Pulmonary artery endothelial cell (primary cell): Measurements from ENCODE around the gene FFAR4. TPM values are rescaled to one million over a fixed set of nuclear protein-coding genes. Genes with fewer than 3 reads are reported as not detected.

Experiments used
- DNase-seq: peaks from one replicate; pipeline ENCODE4 v3.0.0-alpha.2; 2011; ENCODE audit warnings: low read depth, low spot score
- total RNA-seq: library from RNA; depleted of rRNA; stranded (reverse); fragments of >200 nt; gene quantifications from 2 replicates; pipeline ENCODE4 v1.2.3, GENCODE V29; 2014

FFAR4 gene
- total RNA-seq, 1 donor from 2014 or later, result not detected

DNA sequence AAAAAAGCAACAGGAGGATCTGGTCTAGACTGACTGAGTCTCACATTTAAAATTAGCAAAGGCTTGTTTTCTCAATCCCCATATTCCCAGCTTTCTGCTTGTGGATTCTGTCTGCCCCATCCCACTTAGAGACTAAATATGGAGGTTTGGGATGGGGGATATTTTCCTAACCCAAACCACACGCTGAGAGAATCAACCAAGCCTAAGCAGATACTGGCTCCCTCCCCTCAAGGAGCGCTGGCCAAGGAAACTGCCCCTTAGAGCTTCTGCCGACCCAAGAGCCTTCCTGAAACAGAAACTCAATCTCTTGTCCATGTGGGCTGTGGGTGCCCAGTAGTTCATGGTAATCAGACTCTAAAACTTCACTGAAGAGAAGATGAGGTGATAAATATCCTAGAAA is 3.9 kb downstream of the FFAR4 start:
- DNase-seq, result no peak

DNA sequence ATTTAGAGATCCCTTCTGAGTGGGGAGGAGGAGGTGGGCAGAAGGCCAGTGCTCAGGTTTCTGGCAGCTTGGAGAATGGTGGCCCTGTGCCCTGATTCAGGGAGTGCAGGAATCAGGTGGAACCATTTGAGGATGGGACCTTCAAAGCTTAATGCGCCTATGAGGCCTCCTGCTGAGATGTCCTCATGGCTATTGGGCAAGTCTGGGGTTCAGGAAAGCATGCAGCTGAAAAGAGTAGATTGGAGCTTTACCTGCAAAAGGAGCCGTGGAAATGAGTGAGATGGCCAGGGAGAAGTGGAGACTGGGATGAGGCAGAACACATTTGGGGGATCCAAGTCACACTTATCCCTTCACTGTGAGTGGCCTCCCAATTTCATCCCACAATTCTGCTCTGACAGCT is 6.1 kb downstream of the FFAR4 start:
- no peak for DNase-seq

DNA sequence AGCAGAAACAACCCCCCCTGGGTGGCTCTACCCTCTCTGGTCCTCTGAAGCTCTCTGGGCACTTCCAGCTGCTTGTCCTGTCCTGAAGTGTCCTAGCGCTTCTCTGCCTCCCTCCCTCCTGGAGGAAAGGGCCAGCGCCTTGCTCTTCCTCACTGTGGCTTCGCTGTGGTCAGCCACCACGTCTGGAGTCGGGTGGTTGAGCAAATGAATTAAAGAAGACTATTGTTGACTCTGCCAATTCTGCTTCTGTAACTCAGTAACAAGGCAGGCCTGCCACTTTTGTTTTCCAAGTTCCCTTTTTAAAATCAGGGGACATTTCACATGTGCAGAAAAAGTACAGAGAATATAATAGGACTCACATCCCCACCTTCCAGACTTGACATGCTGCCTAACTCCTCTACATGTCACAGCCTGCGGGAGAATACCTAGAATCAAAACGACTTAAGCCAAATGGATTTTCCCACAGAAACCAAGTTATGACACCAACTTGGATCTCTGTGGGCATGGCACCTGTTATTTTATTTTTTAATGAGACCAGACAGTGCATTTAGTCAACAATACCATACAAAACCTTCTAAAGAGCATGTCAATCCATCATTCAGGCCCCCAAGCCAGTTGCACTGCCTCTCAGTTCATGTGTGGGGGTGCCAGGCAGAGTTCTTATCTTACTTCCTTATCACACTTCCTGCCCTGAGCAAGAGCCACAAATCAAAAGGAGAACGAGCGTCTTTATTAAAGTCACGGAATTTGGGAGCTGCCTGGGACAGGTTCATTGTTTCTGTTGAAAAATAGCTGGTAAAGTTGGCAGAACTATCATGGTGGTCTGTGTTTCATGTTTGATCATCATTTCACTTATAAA is 6.8 kb downstream of the FFAR4 start:
- DNase-seq, result no peak

DNA sequence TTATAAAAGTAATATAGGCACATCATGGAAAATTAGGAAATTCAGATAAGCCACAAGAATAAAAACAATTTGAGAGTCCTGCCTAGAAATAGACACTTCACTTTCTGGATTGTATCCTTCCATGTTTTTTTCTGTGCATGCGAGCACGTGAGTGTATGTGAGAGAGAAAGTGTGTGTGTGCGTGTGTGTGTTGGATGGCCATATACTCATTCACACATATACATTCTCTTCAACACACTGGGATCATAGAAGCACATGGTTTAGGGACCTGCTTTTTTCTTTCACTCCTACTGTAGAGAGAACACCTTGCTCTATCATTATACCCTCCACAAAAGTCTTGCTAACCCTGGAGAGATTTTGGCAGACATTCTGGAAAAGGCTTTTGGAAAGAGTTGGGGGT is 7.5 kb downstream of the FFAR4 start:
- DNase-seq, result no peak

DNA sequence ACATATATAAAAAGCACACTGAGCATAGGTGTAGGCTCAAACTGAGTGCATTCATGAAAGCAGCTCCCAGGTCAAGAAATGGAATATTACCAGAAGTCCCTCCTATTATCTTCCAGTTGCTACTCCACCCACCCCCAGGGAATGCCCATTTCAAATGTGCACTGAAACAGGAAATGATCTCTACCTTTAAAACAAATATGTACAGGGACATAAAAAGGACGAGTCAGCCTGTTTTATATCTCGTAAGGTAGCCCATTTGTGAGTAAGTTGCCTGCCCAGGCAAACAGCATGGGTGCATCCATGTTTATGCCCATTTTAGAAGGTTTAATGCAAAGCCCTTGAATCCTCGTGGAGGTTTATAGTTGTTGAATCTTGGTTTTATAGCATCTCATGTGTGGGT is 10.4 kb downstream of the FFAR4 start:
- DNase-seq, result no peak

DNA sequence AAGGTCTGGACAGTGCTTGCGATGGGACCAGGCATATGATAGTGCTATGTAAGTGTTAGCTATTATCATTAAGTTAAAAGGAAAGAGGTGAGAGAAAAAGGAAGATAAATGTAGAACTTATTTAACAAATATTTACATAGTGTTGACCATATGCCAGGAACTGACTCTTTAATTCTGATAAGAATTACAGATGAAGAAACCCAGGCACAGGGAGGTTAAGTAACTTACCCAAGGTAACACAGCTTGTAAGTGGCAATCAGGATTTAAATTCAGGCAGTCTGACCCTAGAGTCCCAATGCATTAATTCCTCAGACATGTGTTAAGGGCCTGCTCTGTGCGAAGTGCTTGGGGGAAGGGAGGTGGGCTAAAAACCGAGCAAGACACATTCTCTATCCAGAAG is 11.1 kb downstream of the FFAR4 start:
- no peak for DNase-seq

DNA sequence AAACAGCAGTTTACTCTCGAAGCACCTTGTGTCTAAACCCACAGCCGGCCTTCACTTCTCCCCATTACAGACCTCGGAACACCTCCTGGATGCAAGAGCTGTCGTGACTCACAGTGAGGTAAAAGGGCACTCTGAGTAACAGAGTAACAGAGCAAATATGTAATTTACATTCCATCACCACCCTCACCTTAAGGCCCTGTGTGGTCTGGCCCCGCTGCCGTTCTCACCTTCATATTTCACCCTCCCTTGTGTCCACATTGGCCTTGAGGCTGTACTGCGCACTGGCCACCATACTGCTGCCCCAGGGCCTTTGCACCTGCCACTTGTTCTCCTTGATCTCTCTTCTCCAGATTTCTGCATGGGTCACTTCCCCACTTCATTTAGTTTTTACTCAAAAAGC is 12.6 kb downstream of the FFAR4 start:
- no peak for DNase-seq

DNA sequence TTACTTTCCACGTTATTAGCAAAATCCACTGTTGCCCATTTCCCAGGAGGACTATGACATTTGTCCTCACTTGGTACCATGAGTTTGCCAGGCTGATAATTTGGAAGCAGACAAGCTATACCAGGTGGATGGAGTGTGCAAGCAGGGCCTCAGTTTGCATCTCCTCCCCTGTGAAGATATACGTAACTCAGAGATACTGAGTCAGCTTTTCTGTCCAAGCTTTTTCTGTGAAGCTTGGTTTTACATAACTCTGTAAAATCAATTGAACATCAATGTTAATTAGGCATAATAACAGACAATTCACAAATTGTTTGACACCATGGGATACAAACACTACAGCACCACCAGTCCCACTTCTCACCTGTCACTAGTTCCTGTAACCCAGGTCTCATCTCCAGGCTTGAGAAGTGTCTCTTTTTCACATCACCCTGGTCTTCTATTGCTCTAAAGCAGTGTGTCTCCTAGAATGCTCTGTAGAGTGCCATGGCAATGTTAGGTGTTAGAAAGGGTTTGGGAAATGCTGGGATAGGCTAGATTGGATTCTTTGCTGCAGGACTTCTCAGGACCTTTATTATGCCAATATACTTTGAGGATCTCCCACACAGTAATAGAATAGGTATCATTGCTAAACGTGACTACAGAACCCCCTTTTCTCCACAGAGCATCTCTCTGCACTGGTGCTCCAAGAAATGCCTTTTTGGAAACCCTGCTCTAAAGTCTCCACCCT is 13.7 kb downstream of the FFAR4 start:
- DNase-seq, result no peak

DNA sequence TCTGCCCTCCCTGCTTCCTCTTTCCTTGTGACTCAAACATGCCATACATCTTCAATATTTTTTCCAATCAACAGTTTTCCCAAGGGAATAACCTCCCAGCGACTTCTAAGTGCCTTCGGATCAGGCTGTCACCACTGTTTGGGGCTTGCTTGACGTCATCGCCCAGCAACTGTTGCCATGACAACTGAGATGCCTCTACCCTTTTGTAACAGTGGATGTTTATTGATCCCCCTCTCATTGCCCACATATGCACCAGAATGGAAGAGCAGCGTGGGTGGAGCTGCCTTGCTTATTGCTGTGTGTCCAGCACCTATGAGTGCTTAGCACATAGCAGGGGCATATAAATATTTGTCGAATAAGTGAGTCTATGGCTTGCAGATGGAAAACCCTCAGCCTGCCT is 14.4 kb downstream of the FFAR4 start:
- no peak for DNase-seq

DNA sequence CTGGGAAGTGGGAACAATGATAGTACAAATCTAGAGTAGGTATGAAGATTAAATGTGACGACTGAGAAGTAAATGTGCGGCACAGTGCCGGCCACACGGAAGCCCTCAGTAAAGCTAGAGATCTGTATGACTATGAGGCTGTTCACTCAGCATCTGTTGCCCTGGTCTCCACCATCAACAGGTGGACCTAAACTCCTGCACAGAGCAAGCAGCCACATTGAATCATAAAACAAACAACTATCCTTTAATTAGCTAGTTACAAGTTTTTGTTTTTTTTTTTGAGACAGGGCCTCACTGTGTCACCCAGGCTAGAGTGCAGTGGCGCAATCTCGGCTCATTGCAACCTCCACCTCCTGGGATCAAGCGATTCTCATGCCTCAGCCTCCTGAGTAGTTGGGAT is 18.0 kb downstream of the FFAR4 start:
- DNase-seq, result no peak

DNA sequence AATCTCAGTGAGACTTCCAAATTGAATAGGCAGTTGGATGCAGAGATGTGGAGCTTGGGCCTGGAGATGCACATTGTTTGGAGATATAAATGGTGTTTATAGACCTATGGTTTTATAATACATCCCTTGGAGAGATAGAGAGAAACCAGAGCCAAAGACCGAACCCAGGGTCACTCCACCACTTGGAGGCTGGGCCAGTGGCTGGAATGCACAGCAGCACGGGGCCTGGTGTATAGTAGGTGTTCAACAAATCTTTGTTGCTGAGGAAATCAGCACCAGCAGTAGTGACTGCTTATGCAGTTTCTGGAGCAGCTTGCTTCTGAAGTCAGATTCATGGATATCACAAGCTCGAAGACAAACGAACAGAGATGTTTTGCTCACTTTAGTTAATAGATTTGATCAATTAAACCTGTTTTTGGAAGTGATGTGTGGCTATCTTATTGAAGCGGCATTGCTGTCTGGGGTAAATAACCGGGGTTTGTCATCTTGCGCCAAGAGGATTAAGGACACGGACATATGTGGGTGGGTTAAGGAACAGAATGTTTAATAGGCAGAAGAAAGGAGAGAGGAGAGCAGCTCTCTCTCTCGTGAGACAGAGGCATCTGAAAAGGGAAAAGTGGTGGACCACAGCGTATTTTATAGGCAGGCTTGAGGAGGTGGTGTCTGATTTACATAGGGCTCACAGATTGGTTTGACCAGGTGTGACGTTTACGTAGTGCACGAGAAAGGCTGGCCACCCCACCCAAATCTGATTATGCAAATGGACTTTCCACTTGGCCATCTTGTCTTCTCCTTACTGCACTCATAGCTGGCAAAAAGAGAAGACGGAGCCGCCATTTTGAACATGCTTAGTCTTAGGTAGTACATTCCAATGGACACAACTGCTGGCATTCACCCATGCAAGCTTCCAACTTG is 23.4 kb downstream of the FFAR4 start:
- no peak for DNase-seq

DNA sequence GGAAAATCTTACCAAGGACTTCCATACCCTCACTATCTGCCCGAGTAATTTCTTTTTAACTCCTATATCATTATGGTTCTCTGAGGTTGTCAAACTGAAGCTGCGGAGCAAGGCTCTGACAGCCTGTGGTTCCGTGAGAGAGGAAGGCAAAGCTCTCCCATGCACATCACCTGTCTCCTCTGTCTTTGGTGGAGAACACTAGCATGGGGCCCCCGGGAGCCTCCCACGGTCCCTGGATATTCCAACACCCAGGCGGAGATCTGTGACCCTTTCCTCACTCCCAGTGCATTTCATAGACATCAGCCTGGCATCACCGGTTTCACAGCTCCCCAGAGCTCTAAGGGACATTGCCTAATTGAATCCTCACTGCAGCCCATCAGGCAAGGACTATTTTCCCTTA is 24.2 kb downstream of the FFAR4 start:
- DNase-seq, result no peak

DNA sequence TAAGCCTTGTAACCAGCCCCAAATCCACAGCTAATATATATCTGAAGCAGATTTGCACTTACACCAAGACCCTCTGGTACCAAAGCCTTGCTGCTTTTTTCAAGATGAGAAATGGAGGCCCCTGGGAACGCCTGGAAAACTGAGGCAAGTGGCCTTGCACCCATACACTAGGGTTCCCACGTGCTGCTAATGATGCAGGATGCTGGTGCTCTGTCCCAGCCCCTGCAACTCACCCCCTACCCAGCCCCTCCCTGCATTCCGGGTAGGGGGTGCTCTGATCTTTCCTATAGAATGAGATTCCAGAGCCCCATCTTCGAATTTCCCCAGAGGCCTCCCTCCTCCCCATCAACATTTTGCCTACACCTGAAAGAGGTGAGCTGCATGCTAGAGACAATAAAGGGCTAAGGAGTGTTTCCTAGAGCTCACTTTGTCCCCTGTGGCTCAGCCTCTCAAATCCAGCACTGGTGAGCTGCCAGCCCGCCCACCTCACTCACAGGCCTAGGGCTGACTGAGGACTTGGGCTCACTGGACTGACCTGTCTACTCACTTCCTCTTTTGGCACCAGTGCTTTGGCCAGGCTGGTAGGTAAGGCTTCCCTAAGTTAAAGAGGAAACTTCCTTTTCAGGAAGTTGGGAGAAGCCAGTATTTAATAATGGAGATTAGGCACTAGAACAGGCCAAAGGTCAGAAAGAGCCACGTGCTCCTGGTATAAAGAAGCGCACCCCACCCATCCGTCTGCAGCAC is 24.8 kb downstream of the FFAR4 start:
- no peak for DNase-seq

DNA sequence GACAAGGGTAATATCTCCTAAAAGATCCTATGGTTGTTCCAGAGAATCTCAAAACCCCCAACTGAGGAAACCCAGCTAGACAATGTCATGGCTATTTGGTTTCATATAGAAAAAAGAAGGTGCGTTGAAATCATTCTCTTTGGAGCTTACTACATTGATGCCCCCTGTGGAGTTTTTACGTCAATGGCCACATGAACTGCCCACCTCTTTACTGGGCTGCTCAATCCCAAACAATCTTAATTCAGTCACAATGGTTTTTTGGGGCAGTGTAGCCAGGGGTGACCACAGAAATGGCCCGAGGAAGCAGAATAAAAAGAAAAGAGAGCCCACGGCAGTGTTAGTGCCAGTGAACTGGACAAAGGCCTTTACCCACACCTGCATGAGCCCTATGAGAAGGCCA is 26.8 kb downstream of the FFAR4 start:
- DNase-seq, result no peak

DNA sequence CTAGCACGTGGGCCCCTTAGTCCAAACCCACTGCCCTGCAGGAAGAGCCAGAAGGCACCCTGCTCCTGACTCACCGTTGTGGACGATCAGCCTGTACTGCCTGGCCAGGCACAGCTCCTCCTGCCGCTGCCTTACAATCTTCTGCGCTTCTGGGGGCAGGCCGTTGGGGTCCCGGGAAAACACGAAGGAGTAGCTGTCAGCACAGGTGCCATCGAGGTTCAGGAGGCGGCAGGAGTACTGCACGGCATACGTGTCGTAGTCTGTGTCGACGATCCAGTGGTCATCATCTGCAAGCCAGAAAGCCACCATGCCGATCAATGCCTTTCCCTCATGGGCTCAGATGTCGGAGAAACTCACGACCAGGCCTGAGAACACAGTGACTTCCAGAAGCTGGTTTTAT is 27.3 kb downstream of the FFAR4 start:
- DNase-seq, result no peak

DNA sequence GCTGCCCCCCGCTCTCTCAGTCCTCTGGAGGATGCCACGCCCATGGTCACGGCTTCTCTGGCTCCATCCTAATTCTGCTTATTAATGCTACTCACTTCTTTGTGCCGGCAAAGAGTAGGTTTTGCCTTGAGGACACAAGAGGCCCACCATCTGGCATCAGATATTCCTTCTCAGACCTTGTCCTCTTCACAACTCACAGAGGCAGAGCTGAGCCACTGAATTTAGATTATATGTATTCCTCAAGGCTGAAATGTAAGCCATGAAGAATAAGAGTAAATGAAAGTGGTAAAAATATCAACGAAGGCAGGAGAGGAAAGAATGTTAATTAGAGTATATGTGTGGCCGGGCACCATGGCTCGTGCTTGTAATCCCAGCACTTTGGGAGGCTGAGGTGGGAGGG is 28.1 kb downstream of the FFAR4 start:
- DNase-seq, result no peak

DNA sequence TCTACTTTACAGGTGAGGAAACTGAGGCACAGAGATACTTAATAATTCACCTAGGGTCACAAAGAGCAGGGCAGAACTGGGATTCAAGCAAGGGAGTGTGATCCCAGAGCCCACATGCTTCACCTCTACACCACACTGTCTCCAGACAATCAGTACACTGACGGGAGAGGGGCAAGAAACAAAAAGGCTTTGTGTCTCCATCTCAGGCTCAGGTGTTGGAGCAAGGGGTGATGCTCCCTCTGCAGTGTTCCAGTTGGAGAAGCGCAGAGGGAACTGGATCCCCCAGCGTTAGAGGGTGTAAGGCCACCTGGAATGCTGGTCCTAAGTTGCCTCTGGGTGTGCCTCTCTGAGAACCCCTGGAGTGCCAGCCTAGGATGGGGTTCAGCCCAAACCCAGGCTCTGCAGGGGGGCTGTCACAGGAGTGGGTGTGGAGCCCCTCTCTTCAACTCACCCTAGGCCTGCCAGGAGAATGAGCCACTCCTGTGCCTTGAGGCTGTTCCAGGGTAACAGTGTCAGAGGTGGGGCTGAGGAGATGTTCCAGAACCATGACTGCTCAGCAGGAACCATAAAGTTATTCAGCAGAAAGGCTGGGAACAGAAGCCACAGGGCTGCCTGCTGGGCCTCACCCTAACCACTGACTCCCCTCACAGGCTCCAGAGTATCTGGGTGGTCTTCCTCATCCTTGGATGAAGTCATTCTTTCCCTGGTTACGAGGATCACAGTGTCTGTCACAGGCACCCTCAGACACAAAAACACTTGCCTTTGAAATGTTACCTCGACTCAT is 29.1 kb downstream of the FFAR4 start:
- DNase-seq, result no peak

DNA sequence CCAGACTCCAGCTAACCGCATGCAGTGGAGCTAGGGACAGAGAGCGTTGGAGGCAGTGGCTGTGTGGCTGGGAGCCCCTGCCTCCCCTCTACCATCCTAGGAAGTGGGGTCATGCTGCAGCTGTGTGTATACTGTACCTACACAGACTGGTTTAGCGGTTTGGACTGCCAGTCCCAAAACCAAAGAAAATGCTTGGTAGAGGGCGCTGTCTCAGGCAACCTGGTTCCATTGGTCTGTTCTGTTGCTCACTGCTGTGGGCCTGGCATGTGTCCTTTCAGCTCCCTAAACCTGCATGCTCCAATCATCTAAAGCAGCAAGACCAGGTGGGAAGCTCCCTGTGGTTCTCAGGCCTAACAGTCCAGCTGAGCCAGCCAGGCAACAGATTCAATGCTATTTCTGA is 30.1 kb downstream of the FFAR4 start:
- no peak for DNase-seq

DNA sequence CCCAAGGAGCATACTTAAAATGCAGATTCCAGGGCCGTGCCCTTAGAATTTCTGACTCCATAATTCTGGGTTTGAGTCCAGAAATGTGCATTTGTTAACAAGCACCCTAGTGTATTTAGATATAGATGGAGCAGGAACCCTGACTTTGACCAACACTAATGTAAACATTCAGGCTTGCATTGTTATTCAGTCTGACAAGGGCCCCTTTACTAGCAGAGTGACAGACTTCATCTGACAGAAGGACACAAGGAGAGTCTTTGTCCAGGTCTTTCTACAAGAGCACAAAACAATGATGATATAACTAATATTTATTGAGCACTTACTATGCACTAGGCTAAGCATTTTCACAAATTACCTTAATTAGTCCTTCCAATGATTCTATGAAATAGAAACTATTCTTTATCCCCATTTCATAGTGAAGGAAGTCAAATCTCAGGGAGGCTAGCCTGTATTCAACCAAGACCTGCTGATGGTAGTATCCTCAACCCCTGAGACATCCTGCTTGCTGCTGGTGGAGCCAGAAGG is 30.7 kb downstream of the FFAR4 start:
- DNase-seq, result no peak

DNA sequence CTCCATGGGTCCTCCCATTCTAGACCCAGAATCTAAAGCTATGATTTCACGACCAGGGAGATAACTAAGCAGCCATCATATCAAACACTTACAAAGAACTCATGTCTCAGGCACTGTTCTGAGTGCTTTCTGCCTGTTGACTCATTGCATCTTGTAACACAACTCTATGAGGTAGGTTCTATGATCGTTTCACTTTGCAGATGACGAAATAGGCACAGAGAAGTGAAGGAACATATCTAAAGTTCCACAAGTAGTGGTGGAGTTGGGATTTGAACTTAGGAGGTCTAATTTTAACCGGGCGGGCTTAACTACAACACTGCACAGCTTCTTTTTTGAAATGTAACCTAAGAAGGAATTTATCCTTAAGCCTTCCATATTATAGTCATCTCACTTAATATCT is 31.7 kb downstream of the FFAR4 start:
- no peak for DNase-seq
